CD4-positive, alpha-beta memory T cell (primary cell): Measurements from ENCODE around the gene REX1BD. TPM values are rescaled to one million over a fixed set of nuclear protein-coding genes. Genes with fewer than 3 reads are reported as not detected.

Source experiments
- CTCF ChIA-PET: fragments of 350-600 bp; sonication (Branson Sonifier 250); formaldehyde crosslinking; loops from one replicate; lab custom pipeline; 2021; ENCODE audit warnings: inconsistent platforms; ENCODE audit not compliant: partially characterized antibody; lab: Charles Lee
- POLR2A ChIA-PET: fragments of 350-600 bp; sonication (Branson Sonifier 250); formaldehyde crosslinking; loops from one replicate; lab custom pipeline; 2021; ENCODE audit not compliant: partially characterized antibody; lab: Charles Lee
- DNase-seq, 5 donors: peaks; one replicate each; pipeline versions ENCODE4 v3.0.0 to v3.0.0-alpha.2; 2020 to 2022; ENCODE audit warnings: mixed read lengths in 1 of 5
- H3K27ac ChIP-seq: one replicate; pipeline ENCODE4 v1.7.0; 2013; ENCODE audit warnings: low read depth, low read length
- H3K27me3 ChIP-seq: 2 replicates; pipeline ENCODE4 v1.7.0; 2013; ENCODE audit warnings: mild to moderate bottlenecking, low read length, moderate library complexity; ENCODE audit not compliant: insufficient read depth
- H3K36me3 ChIP-seq: 2 replicates; pipeline ENCODE4 v1.7.0; 2013; ENCODE audit warnings: mild to moderate bottlenecking, low read length, moderate library complexity; ENCODE audit not compliant: insufficient read depth
- H3K4me1 ChIP-seq: 2 replicates; pipeline ENCODE4 v1.7.0; 2013; ENCODE audit warnings: mild to moderate bottlenecking, low read length, moderate library complexity; ENCODE audit not compliant: insufficient read depth
- H3K4me3 ChIP-seq, 2 donors: one replicate each; pipeline ENCODE4 v1.7.0; 2013; ENCODE audit warnings: low read length in 2 of 2, mild to moderate bottlenecking in 1 of 2
- H3K9me3 ChIP-seq, 2 donors: one replicate each; pipeline ENCODE4 v1.7.0; 2013; ENCODE audit warnings: low read length in 2 of 2, control low read depth in 1 of 2; ENCODE audit not compliant: control insufficient read depth in 1 of 2
- H3K27ac Mint-ChIP-seq, 7 donors: one replicate each; pipeline ENCODE4 v1.8.0; 2020 to 2021; ENCODE audit warnings: mixed read lengths in 7 of 7, mild to moderate bottlenecking in 6 of 7, inconsistent platforms in 3 of 7, moderate library complexity in 3 of 7
- H3K27me3 Mint-ChIP-seq, 2 donors: one replicate each; pipeline ENCODE4 v1.8.0; 2020 to 2021; ENCODE audit warnings: mixed read lengths in 2 of 2
- H3K36me3 Mint-ChIP-seq, 2 donors: one replicate each; pipeline ENCODE4 v1.8.0; 2020 to 2021; ENCODE audit warnings: mixed read lengths in 2 of 2, inconsistent platforms in 1 of 2, mild to moderate bottlenecking in 1 of 2
- H3K4me1 Mint-ChIP-seq, 4 donors: one replicate each; pipeline ENCODE4 v1.8.0; 2020 to 2021; ENCODE audit warnings: mixed read lengths in 4 of 4, mild to moderate bottlenecking in 1 of 4
- H3K4me3 Mint-ChIP-seq, 8 donors: one replicate each; pipeline ENCODE4 v1.8.0; 2020 to 2021; ENCODE audit warnings: mixed read lengths in 8 of 8, mild to moderate bottlenecking in 7 of 8, moderate library complexity in 6 of 8, inconsistent platforms in 3 of 8
- H3K9me3 Mint-ChIP-seq, 8 donors: one replicate each; pipeline ENCODE4 v1.8.0; 2020 to 2021; ENCODE audit warnings: mixed read lengths in 8 of 8, mild to moderate bottlenecking in 5 of 8, inconsistent platforms in 3 of 8, moderate library complexity in 1 of 8
- intact Hi-C: fragments of 100-400 bp; cut with micrococcal nuclease; formaldehyde crosslinking; loops from one replicate; pipeline ENCODE4 v1.15.1; 2023
- polyA plus RNA-seq, 2 donors: library from polyadenylated mRNA; unstranded; fragments of 300-500 nt; fragmentation: Illumina TruSeq; gene quantifications; one replicate each; pipeline ENCODE4 v1.2.3, GENCODE V29; 2021
- total RNA-seq, 2 experiments: library from RNA; stranded (reverse); gene quantifications; one replicate each; pipeline ENCODE4 v1.2.3, GENCODE V29; 2021

Gene REX1BD
- total and polyA plus RNA-seq, 4 experiments from 2014 or later: 148 to 156 (median 152) TPM

DNA sequence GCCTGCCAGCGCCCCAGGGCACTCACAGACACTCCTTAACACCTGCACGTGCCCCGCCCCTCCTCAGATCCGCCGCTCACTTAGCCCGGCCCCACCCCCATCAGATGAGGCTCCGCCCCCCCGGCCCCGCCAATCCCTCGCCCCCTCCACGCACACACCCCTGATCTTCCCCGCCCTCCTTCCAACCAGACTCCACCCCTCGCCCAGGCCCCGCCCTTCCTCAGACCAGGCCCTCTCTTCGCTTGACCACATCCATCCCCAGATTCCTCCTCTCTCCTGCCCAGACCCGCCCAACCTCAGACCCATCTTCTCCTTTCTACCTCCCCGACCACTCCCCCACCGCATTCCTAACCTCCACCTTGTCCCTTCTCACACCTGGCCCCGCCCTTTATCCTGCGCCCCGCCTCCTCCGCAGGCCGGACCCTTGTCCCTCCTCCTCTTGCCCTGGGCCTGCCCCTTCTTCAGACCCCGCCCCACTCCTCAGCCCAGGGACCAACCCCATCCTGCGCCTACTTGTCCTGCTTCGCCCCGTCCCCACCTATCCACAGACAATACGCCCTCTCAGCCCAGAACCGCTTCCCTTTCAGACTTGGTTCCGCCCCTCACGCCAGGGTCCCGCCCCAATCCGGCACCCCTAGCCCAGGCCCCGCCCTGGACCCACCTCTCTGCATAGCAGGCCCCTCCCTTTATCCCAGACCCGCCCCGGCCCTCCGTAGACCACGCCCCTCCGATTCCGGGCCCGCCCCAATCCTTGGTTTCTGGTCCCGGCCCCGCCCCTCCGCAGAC is 47.8 kb downstream of the REX1BD start:
- DNase-seq: peak; percentile 97 to 99 (median 99)
- peak overlapping the region; percentile 77 to 96 (median 94) for H3K27ac Mint-ChIP-seq
- Histone ChIP-seq H3K4me3 (peak overlapping the region; percentile 47 to 82), H3K27me3 (no peaks in the 10 kb centered on the region), H3K9me3 (no peaks in the 10 kb centered on the region), H3K27ac (peak overlapping the region; percentile 84), H3K4me1 (peaks cover 24% of the 10 kb centered on the region), H3K36me3 (no peaks in the 10 kb centered on the region)
- CTCF ChIA-PET: no interaction called here
- POLR2A ChIA-PET: no interaction called here
- H3K4me3 Mint-ChIP-seq: peak overlapping the region; percentile 84 to 90 (median 88)
- H3K4me1 Mint-ChIP-seq: peaks cover 20 to 45% (median 33%) of the 10 kb centered on the region in 4 donors
- H3K27me3 Mint-ChIP-seq: peaks cover 0 to 2% of the 10 kb centered on the region in 2 donors
- H3K36me3 Mint-ChIP-seq: no peaks in the 10 kb centered on the region
- intact Hi-C loops: loop anchor here (1.0 to 5.0 kb wide), 9 partner anchors 25 to 432 kb away; partner anchors contain the start of genes COPE, CRTC1, DDX49 and ELL
- H3K9me3 Mint-ChIP-seq: no peaks in the 10 kb centered on the region

DNA sequence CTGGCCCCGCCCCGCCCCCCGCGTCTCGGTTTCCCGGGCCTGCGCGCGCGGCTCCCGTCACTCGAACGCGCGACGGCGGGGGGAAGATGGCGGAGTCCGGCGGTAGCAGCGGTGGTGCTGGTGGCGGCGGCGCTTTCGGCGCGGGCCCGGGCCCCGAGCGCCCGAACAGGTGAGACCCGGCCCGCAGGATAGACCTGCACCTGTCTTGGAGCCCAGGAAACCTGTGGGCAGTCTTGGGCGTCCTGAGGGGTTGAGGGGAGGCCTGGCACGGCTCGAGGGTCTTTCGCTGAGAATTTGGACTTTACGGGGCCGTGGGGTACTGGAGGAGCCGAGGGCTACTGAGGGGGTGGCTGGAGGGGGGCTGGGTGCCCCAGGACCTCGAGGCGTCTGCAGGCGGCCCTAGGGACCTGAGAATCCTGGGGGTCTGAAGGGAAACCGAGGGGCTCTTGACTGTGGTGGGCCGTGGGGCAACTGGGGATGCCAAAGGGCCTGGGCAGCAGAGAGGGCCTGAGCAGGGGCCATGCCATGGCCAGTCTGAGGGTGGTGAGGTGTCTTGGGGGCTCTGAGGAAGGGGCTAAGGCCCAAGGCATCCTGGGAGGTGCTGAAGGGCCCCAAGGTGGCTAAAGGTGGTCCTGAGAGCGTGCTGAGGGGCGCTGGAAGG is 48.5 kb downstream of the REX1BD start, which contains the start of gene KLHL26:
KLHL26 (plus strand) TSS at position 60 of the 661 bp plus-strand sequence; CDS start at position 87, 27 bp downstream.
- peak within 1 kb of the TSS; percentile 84 for H3K27ac ChIP-seq
- no peaks in the 10 kb centered on the region for H3K36me3 Mint-ChIP-seq
- peaks cover 21 to 45% (median 33%) of the 10 kb centered on the region in 4 donors for H3K4me1 Mint-ChIP-seq
- H3K4me1 ChIP-seq: peaks cover 24% of the 10 kb centered on the region
- peaks cover 0 to 2% of the 10 kb centered on the region in 2 donors for H3K27me3 Mint-ChIP-seq
- H3K9me3 Mint-ChIP-seq: no peaks in the 10 kb centered on the region
- no peaks in the 10 kb centered on the region for H3K27me3 ChIP-seq
- DNase-seq: no peak
- CTCF ChIA-PET: no interaction called here
- POLR2A ChIA-PET: no interaction called here
- H3K4me3 ChIP-seq: peak within 1 kb of the TSS; percentile 47 to 82
- intact Hi-C loops: loop anchor here (1.0 to 5.0 kb wide), 10 partner anchors 26 to 432 kb away; partner anchors contain the start of genes COPE, CRTC1, DDX49 and ELL
- H3K27ac Mint-ChIP-seq: peak within 1 kb of the TSS; percentile 77 to 96 (median 94)
- H3K36me3 ChIP-seq: no peaks in the 10 kb centered on the region
- no peaks in the 10 kb centered on the region for H3K9me3 ChIP-seq
- H3K4me3 Mint-ChIP-seq: peak within 1 kb of the TSS; percentile 84 to 90 (median 88)

DNA sequence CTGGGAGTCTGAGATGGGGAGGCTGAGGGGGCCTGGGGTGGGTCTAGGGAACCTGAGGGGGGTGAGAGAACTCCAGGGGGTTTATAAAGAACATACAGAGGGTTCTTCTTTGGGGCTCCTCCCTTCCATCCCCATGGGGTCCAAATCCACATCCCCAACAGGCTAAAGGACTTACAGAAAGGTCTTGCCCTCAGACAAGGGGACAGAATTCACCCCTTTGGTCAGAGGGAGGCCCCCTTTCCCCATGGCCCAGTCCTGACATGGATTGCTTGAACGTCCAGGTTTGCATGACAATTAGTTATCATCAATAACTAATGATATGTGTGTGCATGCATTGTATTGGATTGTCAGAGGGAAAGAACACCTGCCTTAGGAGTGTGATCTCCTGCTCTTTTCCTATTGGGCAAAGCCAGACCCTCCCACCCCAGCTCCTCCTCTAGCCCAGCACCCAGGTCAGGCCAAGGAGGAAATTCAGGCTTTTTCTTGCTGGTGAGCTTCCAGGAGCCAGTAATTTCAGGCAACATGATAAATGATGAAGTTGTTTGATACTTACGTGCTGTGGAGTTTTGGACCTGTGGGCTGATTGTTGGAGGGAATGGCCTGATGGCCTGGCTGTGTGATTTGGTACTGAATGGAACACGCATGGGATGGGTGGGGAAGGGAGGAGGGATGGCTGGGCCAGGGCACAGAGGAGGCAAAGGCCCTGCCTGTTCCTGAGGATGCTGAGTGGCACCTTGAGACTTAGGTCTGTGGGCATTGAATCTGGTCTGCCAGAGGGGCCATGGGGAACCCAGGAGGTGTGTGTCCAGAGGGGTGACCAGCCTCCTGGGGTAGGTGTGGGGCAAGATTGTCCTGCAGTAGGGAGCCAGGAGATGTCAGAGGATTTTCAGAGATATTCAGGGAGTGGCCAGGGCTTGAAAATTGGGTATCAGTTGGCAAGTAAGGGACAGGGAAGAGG is 49.4 kb downstream of the REX1BD start:
- H3K27me3 Mint-ChIP-seq: peaks cover 0 to 2% of the 10 kb centered on the region in 2 donors
- POLR2A ChIA-PET: no interaction called here
- peaks cover 24% of the 10 kb centered on the region for H3K4me1 ChIP-seq
- no peaks in the 10 kb centered on the region for H3K36me3 Mint-ChIP-seq
- H3K4me3 ChIP-seq: peak overlapping the region; percentile 47 to 82
- no peaks in the 10 kb centered on the region for H3K36me3 ChIP-seq
- H3K9me3 ChIP-seq: no peaks in the 10 kb centered on the region
- H3K4me3 Mint-ChIP-seq: peak overlapping the region; percentile 84 to 89 (median 88)
- peak overlapping the region; percentile 84 for H3K27ac ChIP-seq
- intact Hi-C loops: loop anchor here (1.0 to 5.0 kb wide), 5 partner anchors 45 to 433 kb away; partner anchors contain the start of genes CRTC1, FKBP8, KXD1 and RAB3A
- H3K9me3 Mint-ChIP-seq: no peaks in the 10 kb centered on the region
- H3K4me1 Mint-ChIP-seq: peaks cover 21 to 45% (median 33%) of the 10 kb centered on the region in 4 donors
- CTCF ChIA-PET: interaction anchor here (0.9 kb wide), 1 partner anchor 344 kb away, joined by 4 read pairs; no protein-coding TSS in a partner anchor
- H3K27ac Mint-ChIP-seq: peak overlapping the region; percentile 19 to 96 (median 90)
- DNase-seq: no peak
- H3K27me3 ChIP-seq: no peaks in the 10 kb centered on the region

DNA sequence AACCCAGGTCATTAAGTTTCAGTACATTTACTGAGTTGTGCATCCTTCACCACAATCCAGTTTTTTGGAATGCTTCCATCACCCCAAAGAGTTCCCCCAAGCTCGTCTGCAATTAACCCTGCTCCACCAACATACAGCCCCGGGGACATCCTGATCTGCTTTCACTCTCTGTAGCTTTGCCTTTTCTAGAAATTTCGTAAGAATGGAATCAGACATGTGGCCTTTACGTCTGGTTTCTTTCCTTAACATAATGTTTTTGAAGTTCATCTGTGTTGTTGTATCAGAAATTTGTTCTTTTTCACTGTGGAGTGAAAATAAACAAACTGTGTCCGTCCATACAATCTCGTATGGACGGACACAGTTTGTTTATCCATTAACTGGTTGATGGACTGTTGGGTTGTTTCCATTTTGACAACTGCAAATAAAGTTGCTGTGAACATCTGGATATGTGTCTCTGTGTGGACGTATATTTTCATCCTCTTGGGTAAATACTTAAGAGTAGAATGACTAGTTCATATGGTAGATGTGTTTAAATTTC is 51.2 kb downstream of the REX1BD start:
- Histone ChIP-seq H3K4me3 (no peak overlapping the region), H3K4me1 (peaks cover 24% of the 10 kb centered on the region), H3K27ac (no peak overlapping the region), H3K27me3 (no peaks in the 10 kb centered on the region), H3K36me3 (no peaks in the 10 kb centered on the region), H3K9me3 (no peaks in the 10 kb centered on the region)
- intact Hi-C loops: loop anchor here (5.0 kb wide), 1 partner anchor 97 kb away; the partner anchor contains the start of gene FKBP8
- H3K27ac Mint-ChIP-seq: peak overlapping the region in 1 of 7 donors; percentile 8
- ChIA-PET CTCF (interaction anchor here (0.8 to 1.0 kb wide), 2 partner anchors 9 to 28 kb away, joined by 3 read pairs; partner anchors contain the start of gene TMEM59L), POLR2A (interaction anchor here (1.5 kb wide), 1 partner anchor 68 kb away, joined by 4 read pairs; the partner anchor contains the start of gene UBA52)
- H3K4me3 Mint-ChIP-seq: peak overlapping the region in 1 of 8 donors; percentile 7
- peaks cover 22 to 49% (median 37%) of the 10 kb centered on the region in 4 donors for H3K4me1 Mint-ChIP-seq
- DNase-seq: no peak
- no peaks in the 10 kb centered on the region for H3K27me3 Mint-ChIP-seq
- no peaks in the 10 kb centered on the region for H3K9me3 Mint-ChIP-seq
- H3K36me3 Mint-ChIP-seq: no peaks in the 10 kb centered on the region

Other genes with a start within 250 kb of the REX1BD start
- 10 to 100 TPM; 46.2 to 49.2 TPM for gene PGPEP1, start 248.2 kb upstream of the REX1BD start, total RNA-seq
- 1 to 10 TPM; 6.8 to 8.0 TPM for gene PGPEP1, start 248.2 kb upstream of the REX1BD start, polyA plus RNA-seq
- 1 to 10 TPM; 1.2 TPM for gene GDF15, start 202.6 kb upstream of the REX1BD start, total RNA-seq
- not detected for gene GDF15, start 202.6 kb upstream of the REX1BD start, polyA plus RNA-seq
- under 1 TPM; 0.73 to 0.91 TPM for gene LRRC25, start 191.2 kb upstream of the REX1BD start, total RNA-seq
- gene LRRC25, start 191.2 kb upstream of the REX1BD start, polyA plus RNA-seq: under 1 TPM in 1 of 2 donors, not detected in 1; 0.07 TPM
- 10 to 100 TPM; 71.3 to 73.4 TPM for gene SSBP4, start 169.4 kb upstream of the REX1BD start, total RNA-seq
- 100 to 1,000 TPM in 1 of 2 donors, 10 to 100 TPM in 1; 81.5 to 108 TPM for gene SSBP4, start 169.4 kb upstream of the REX1BD start, polyA plus RNA-seq
- gene ISYNA1, start 150.7 kb upstream of the REX1BD start, total RNA-seq: 10 to 100 TPM; 37.1 to 43.2 TPM
- 10 to 100 TPM; 27.5 to 36.3 TPM for gene ISYNA1, start 150.7 kb upstream of the REX1BD start, polyA plus RNA-seq
- 10 to 100 TPM; 34.9 to 35.9 TPM for gene ELL, start 66.7 kb upstream of the REX1BD start, total RNA-seq
- 10 to 100 TPM in 1 of 2 donors, 1 to 10 TPM in 1; 6.5 to 16.7 TPM for gene ELL, start 66.7 kb upstream of the REX1BD start, polyA plus RNA-seq
- 100 to 1,000 TPM; 231 to 249 TPM for gene FKBP8, start 45.2 kb upstream of the REX1BD start, total RNA-seq
- 100 to 1,000 TPM in 1 of 2 donors, 10 to 100 TPM in 1; 82.4 to 130 TPM for gene FKBP8, start 45.2 kb upstream of the REX1BD start, polyA plus RNA-seq
- gene KXD1, start 30.9 kb upstream of the REX1BD start, total RNA-seq: 10 to 100 TPM; 95.3 to 95.6 TPM
- 10 to 100 TPM; 88.8 to 94.3 TPM for gene KXD1, start 30.9 kb upstream of the REX1BD start, polyA plus RNA-seq
- 1,000 to 10,000 TPM; 1,962 to 1,978 TPM for gene UBA52, start 16.9 kb upstream of the REX1BD start, total RNA-seq
- gene UBA52, start 16.9 kb upstream of the REX1BD start, polyA plus RNA-seq: 1,000 to 10,000 TPM; 1,135 to 1,692 TPM
- gene CRLF1, start 18.0 kb downstream of the REX1BD start, total RNA-seq: not detected
- gene CRLF1, start 18.0 kb downstream of the REX1BD start, polyA plus RNA-seq: under 1 TPM in 1 of 2 donors, not detected in 1; 0.70 TPM
- not detected for gene TMEM59L, start 24.1 kb downstream of the REX1BD start, total RNA-seq
- not detected for gene TMEM59L, start 24.1 kb downstream of the REX1BD start, polyA plus RNA-seq
- gene KLHL26, start 48.2 kb downstream of the REX1BD start, total RNA-seq: 10 to 100 TPM; 13.4 to 14.8 TPM
- gene KLHL26, start 48.2 kb downstream of the REX1BD start, polyA plus RNA-seq: 1 to 10 TPM; 4.4 to 7.8 TPM
- gene CRTC1, start 94.9 kb downstream of the REX1BD start, total RNA-seq: 10 to 100 TPM; 19.6 to 20.8 TPM
- 1 to 10 TPM in 1 of 2 donors, not detected in 1; 1.7 TPM for gene CRTC1, start 94.9 kb downstream of the REX1BD start, polyA plus RNA-seq
- not detected for gene COMP, start 202.5 kb downstream of the REX1BD start, total RNA-seq
- gene COMP, start 202.5 kb downstream of the REX1BD start, polyA plus RNA-seq: not detected
- 100 to 1,000 TPM; 127 to 130 TPM for gene UPF1, start 243.2 kb downstream of the REX1BD start, total RNA-seq
- 10 to 100 TPM in 1 of 2 donors, 1 to 10 TPM in 1; 2.6 to 21.9 TPM for gene UPF1, start 243.2 kb downstream of the REX1BD start, polyA plus RNA-seq